Forelimb muscle (tissue), 1 donor: ENCODE results near the gene AGBL3. TPM values are rescaled to one million over a fixed set of nuclear protein-coding genes. Genes with fewer than 3 reads are reported as not detected.

Source experiments
- DNase-seq: peaks from one replicate; pipeline ENCODE4 v3.0.0-alpha.2; 2013; ENCODE audit warnings: low read depth
- polyA plus RNA-seq: library from polyadenylated mRNA; unstranded; fragments of 120-200 nt; gene quantifications from one replicate; pipeline ENCODE4 v1.2.1, GENCODE V29; 2013; ENCODE audit not compliant: insufficient read length

AGBL3 gene
- polyA plus RNA-seq = 4.9 TPM

GRCh38 chr7:134986363-134987251 lies at the start of gene AGBL3:
TSS of gene AGBL3 (plus strand) at chr7:134986508. CDS start at chr7:134987934, 1,426 bp downstream.
- peak; percentile 97 for DNase-seq

GRCh38 chr7:134936893-134937510 lies 49.3 kb upstream of the AGBL3 start:
- no peak for DNase-seq

GRCh38 chr7:134938141-134938540 lies 48.2 kb upstream of the AGBL3 start:
- DNase-seq = no peak

GRCh38 chr7:134939136-134939535 lies 47.2 kb upstream of the AGBL3 start:
- DNase-seq = no peak

- no peak for DNase-seq
These were observed 45.6 kb upstream of the AGBL3 start for GRCh38 chr7:134940729-134941128.

- DNase-seq = no peak
These were observed 45.0 kb upstream of the AGBL3 start for GRCh38 chr7:134941185-134941900.

- no peak for DNase-seq
These were observed 44.4 kb upstream of the AGBL3 start for GRCh38 chr7:134941952-134942351.

- DNase-seq = no peak
These were observed 43.4 kb upstream of the AGBL3 start for GRCh38 chr7:134942690-134943466.

- no peak for DNase-seq
These were observed 42.4 kb upstream of the AGBL3 start for GRCh38 chr7:134943785-134944400.

- DNase-seq = no peak
These were observed 40.6 kb upstream of the AGBL3 start for GRCh38 chr7:134945691-134946090.

GRCh38 chr7:134946260-134946659 lies 40.0 kb upstream of the AGBL3 start:
- no peak for DNase-seq

- no peak for DNase-seq
These were observed 39.0 kb upstream of the AGBL3 start for GRCh38 chr7:134947329-134947728.

- no peak for DNase-seq
These were observed 38.5 kb upstream of the AGBL3 start for GRCh38 chr7:134947831-134948230.

GRCh38 chr7:134948246-134948645 lies 38.1 kb upstream of the AGBL3 start:
- no peak for DNase-seq

GRCh38 chr7:134948736-134949135 lies 37.6 kb upstream of the AGBL3 start:
- DNase-seq = no peak

- DNase-seq = no peak
These were observed 37.1 kb upstream of the AGBL3 start for GRCh38 chr7:134949171-134949570.

GRCh38 chr7:134954197-134955082 lies 31.9 kb upstream of the AGBL3 start:
- no peak for DNase-seq

- DNase-seq = no peak
These were observed 29.3 kb upstream of the AGBL3 start for GRCh38 chr7:134957005-134957404.

GRCh38 chr7:134959810-134960209 lies 26.5 kb upstream of the AGBL3 start:
- DNase-seq = no peak

- no peak for DNase-seq
These were observed 24.0 kb upstream of the AGBL3 start for GRCh38 chr7:134962270-134962780.
